Gastrocnemius medialis (tissue), 4 donors: Measurements from ENCODE around the gene SOX15. TPM values are rescaled to one million over a fixed set of nuclear protein-coding genes. Genes with fewer than 3 reads are reported as not detected.

Experiments used
- ATAC-seq, 2 donors: fragments of 150-250 bp; one replicate each; pipeline ENCODE4 v1.9.1; 2016
- DNase-seq, 2 donors: peaks; one replicate each; pipeline ENCODE4 v3.0.0-alpha.2; 2019
- H3K27ac ChIP-seq, 4 donors: fragments of 200-600 bp; sonication (generic); 1 replicate in 1 of 4; 2 replicates in 3 of 4; pipeline ENCODE4 v1.5.1; 2016 to 2018; ENCODE audit warnings: mild to moderate bottlenecking in 2 of 4, moderate library complexity in 1 of 4
- H3K27me3 ChIP-seq, 3 donors: fragments of 200-600 bp; sonication (generic) in 2 of 3; 1 replicate in 1 of 3; 2 replicates in 2 of 3; pipeline versions ENCODE4 v1.5.1 to v1.6.0; 2016 to 2019; ENCODE audit warnings: mild to moderate bottlenecking in 1 of 3, moderate library complexity in 1 of 3
- H3K36me3 ChIP-seq, 2 donors: fragments of 200-600 bp; sonication (generic) in 1 of 2; one replicate each; pipeline ENCODE4 v1.5.1; 2017 to 2018
- H3K4me1 ChIP-seq, 2 donors: fragments of 200-600 bp; sonication (generic) in 1 of 2; one replicate each; pipeline ENCODE4 v1.5.1; 2016 to 2017; ENCODE audit warnings: mild to moderate bottlenecking in 2 of 2
- H3K4me3 ChIP-seq, 4 donors: fragments of 200-600 bp; sonication (generic) in 3 of 4; 1 replicate in 1 of 4; 2 replicates in 3 of 4; pipeline ENCODE4 v1.5.1; 2016 to 2019; ENCODE audit warnings: mild to moderate bottlenecking in 2 of 4
- H3K9me3 ChIP-seq, 3 donors: fragments of 200-600 bp; sonication (generic) in 2 of 3; 1 replicate in 1 of 3; 2 replicates in 2 of 3; pipeline ENCODE4 v1.5.1; 2016 to 2019
- POLR2A ChIP-seq, 2 donors: fragments of 450-650 bp; IDR thresholded peaks; one replicate each; pipeline ENCODE4 v1.6.1; 2017; ENCODE audit warnings: antibody characterized with exemption in 2 of 2, mild to moderate bottlenecking in 2 of 2, moderate library complexity in 2 of 2
- in situ Hi-C, 4 donors: fragments of 200-750 bp; cut with MboI; loops; one replicate each; pipeline versions ENCODE4 v1.15.0 to v1.8.0; 2017; ENCODE audit warnings: low sequenced_read_pairs in 4 of 4
- intact Hi-C: fragments of 100-400 bp; cut with DNase I; formaldehyde crosslinking; loops from one replicate; pipeline ENCODE4 v1.15.1; 2023; ENCODE audit warnings: low total_unique reads
- total RNA-seq, 4 donors: library from RNA; depleted of rRNA; stranded (reverse); fragments of >200 nt; gene quantifications; one replicate each; pipeline versions ENCODE4 v1.1.0 to v1.2.3, GENCODE V29; 2016
- TF ChIP-seq, protein P1 (sequence below), 5 experiments: fragments of 450-650 bp in 3 of 5; fragments of 200-600 bp in 2 of 5; sonication (generic) in 2 of 5; IDR thresholded peaks in 4 of 5; conservative IDR thresholded peaks in 1 of 5; 1 replicate in 4 of 5; 2 replicates in 1 of 5; pipeline ENCODE4 v1.5.1; 2016 to 2019; ENCODE audit warnings: antibody characterized with exemption in 5 of 5, mild to moderate bottlenecking in 3 of 5, moderate library complexity in 3 of 5

SOX15 gene
- total RNA-seq, 4 donors from 2014 or later: 0.66 to 1.3 (median 1.1) TPM; not detected in 1

GRCh38 chr17:7575481-7575883, 14.4 kb downstream of the SOX15 start:
- peaks cover 55 to 58% of the 10 kb centered on the region in 2 donors for H3K4me1 ChIP-seq
- no peaks in the 10 kb centered on the region for H3K27me3 ChIP-seq
- intact Hi-C loops: loop anchor here (10.0 kb wide), 2 partner anchors 561 to 579 kb away; partner anchors contain the start of genes PER1 and RNASEK
- H3K27ac ChIP-seq: peak overlapping the region; percentile 98 to 100 (median 99)
- in situ Hi-C loops: no loop called here
- no peak for ATAC-seq
- H3K4me3 ChIP-seq: no peak overlapping the region
- DNase-seq: no peak
- no peaks in the 10 kb centered on the region for H3K9me3 ChIP-seq
- H3K36me3 ChIP-seq: peaks cover 3 to 59% of the 10 kb centered on the region in 2 donors
- no peak for TF ChIP-seq POLR2A (IDR thresholded peaks at IDR 0.05)
- TF ChIP-seq, protein P1, sequence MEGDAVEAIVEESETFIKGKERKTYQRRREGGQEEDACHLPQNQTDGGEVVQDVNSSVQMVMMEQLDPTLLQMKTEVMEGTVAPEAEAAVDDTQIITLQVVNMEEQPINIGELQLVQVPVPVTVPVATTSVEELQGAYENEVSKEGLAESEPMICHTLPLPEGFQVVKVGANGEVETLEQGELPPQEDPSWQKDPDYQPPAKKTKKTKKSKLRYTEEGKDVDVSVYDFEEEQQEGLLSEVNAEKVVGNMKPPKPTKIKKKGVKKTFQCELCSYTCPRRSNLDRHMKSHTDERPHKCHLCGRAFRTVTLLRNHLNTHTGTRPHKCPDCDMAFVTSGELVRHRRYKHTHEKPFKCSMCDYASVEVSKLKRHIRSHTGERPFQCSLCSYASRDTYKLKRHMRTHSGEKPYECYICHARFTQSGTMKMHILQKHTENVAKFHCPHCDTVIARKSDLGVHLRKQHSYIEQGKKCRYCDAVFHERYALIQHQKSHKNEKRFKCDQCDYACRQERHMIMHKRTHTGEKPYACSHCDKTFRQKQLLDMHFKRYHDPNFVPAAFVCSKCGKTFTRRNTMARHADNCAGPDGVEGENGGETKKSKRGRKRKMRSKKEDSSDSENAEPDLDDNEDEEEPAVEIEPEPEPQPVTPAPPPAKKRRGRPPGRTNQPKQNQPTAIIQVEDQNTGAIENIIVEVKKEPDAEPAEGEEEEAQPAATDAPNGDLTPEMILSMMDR (IDR thresholded peaks at IDR 0.05 in 4 of 5, conservative IDR thresholded peaks at IDR 0.05 in 1 of 5): no peak

DNA sequence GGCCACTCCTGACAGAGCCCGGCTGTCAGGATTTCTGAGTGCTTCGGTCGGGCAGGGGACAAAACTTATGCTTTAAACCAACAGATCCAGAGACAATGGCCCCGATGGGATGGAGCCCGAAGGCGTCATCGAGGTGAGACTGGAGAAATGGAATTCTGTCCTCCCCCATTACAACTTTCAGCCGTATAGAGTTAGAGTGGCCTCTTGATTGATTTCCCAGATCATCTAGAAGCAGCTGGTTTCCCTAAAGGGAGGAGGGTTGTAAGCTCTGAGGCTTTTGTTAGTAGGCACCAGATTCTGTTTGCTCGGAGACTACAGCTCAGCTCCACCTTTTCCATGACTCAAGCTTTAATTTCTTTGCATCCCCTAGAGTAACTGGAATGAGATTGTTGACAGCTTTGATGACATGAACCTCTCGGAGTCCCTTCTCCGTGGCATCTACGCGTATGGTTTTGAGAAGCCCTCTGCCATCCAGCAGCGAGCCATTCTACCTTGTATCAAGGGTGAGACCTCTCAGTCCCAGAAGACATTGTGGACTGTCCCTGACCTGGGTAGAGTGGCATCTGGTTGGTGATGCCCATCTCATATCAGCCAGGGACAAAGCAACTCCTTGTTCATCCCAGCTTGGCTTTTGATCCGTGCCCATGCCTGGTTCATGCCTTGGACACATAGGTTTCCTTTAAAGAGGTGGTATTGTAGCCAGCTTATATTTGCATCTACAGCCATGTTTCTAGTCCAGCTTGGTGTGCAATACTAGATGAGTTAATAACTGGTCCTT, 15.5 kb downstream of the SOX15 start:
- Histone ChIP-seq H3K27me3 (no peaks in the 10 kb centered on the region), H3K36me3 (peaks cover 3 to 70% of the 10 kb centered on the region in 2 donors), H3K27ac (peak overlapping the region; percentile 98 to 100 (median 99)), H3K4me1 (peaks cover 45 to 47% of the 10 kb centered on the region in 2 donors), H3K9me3 (no peaks in the 10 kb centered on the region), H3K4me3 (peak overlapping the region; percentile 90 to 100 (median 95))
- intact Hi-C loops: loop anchor here (5.0 to 10.0 kb wide), 3 partner anchors 322 to 580 kb away; partner anchors contain the start of genes CTDNEP1, ELP5, PER1 and RNASEK
- DNase-seq (no peak), ATAC-seq (no peak)
- in situ Hi-C loops: loop anchor here in 1 of 4 donors (25.0 kb wide), 1 partner anchor 137 kb away; the partner anchor contains the start of genes CHRNB1, FGF11, SPEM2 and SPEM3
- TF ChIP-seq, protein P1 (IDR thresholded peaks at IDR 0.05 in 4 of 5, conservative IDR thresholded peaks at IDR 0.05 in 1 of 5): no peak
- TF ChIP-seq POLR2A (IDR thresholded peaks at IDR 0.05): no peak

GRCh38 chr17:7573324-7574080, 16.4 kb downstream of the SOX15 start:
- peak overlapping the region; percentile 98 to 100 (median 99) for H3K27ac ChIP-seq
- TF ChIP-seq, protein P1 (IDR thresholded peaks at IDR 0.05 in 4 of 5, conservative IDR thresholded peaks at IDR 0.05 in 1 of 5): no peak
- peak; percentile 9 to 34 for TF ChIP-seq POLR2A (IDR thresholded peaks at IDR 0.05)
- in situ Hi-C loops (loop anchor here in 1 of 4 donors (25.0 kb wide), 1 partner anchor 136 kb away; the partner anchor contains the start of genes CHRNB1, FGF11, SPEM2 and SPEM3), intact Hi-C loops (loop anchor here (2.0 to 10.0 kb wide), 5 partner anchors 41 to 581 kb away; partner anchors contain the start of genes CTDNEP1, ELP5, FXR2 and PER1)
- no peaks in the 10 kb centered on the region for H3K27me3 ChIP-seq
- peak overlapping the region; percentile 90 to 100 (median 95) for H3K4me3 ChIP-seq
- peaks cover 3 to 74% of the 10 kb centered on the region in 2 donors for H3K36me3 ChIP-seq
- DNase-seq: peak; percentile 88 to 89
- H3K4me1 ChIP-seq: peaks cover 37 to 42% of the 10 kb centered on the region in 2 donors
- peak; percentile 65 to 69 for ATAC-seq
- no peaks in the 10 kb centered on the region for H3K9me3 ChIP-seq

- peak overlapping the region; percentile 98 to 100 (median 99) for H3K27ac ChIP-seq
- TF ChIP-seq POLR2A (IDR thresholded peaks at IDR 0.05): peak; percentile 98 to 99
- TF ChIP-seq, protein P1 (IDR thresholded peaks at IDR 0.05 in 4 of 5, conservative IDR thresholded peaks at IDR 0.05 in 1 of 5): no peak
- H3K9me3 ChIP-seq: no peaks in the 10 kb centered on the region
- in situ Hi-C loops: loop anchor here in 1 of 4 donors (25.0 kb wide), 1 partner anchor 135 kb away; the partner anchor contains the start of genes CHRNB1, FGF11, SPEM2 and SPEM3
- DNase-seq (peak; percentile 99 to 100), ATAC-seq (peak; percentile 14 to 83)
- peaks cover 3 to 68% of the 10 kb centered on the region in 2 donors for H3K36me3 ChIP-seq
- intact Hi-C loops: loop anchor here (1.0 to 10.0 kb wide), 6 partner anchors 11 to 582 kb away; partner anchors contain the start of genes CTDNEP1, ELP5, FXR2 and PER1
- H3K4me1 ChIP-seq: peaks cover 37 to 42% of the 10 kb centered on the region in 2 donors
- peak overlapping the region; percentile 90 to 100 (median 95) for H3K4me3 ChIP-seq
- H3K27me3 ChIP-seq: no peaks in the 10 kb centered on the region
These were observed 17.1 kb downstream of the SOX15 start for GRCh38 chr17:7572588-7573323.
